Aorta (tissue), 5 donors: ENCODE results near the gene CLEC4M. TPM values are rescaled to one million over a fixed set of nuclear protein-coding genes. Genes with fewer than 3 reads are reported as not detected.

Experiments
- ATAC-seq: fragments of 200-7000 bp; cut with Tn5 transposase; one replicate; pipeline ENCODE4 v1.9.1; 2022; ENCODE audit warnings: moderate library complexity; ENCODE audit not compliant: low FRiP score
- DNase-seq, 2 donors: peaks; one replicate each; pipeline ENCODE4 v3.0.0-alpha.2; 2020
- H3K27ac ChIP-seq, 2 donors: one replicate each; pipeline ENCODE4 v1.5.1; 2013; ENCODE audit warnings: low read length in 2 of 2, mild to moderate bottlenecking in 2 of 2, moderate library complexity in 2 of 2, control low read depth in 1 of 2, inconsistent platforms in 1 of 2, low read depth in 1 of 2
- H3K27me3 ChIP-seq, 2 donors: one replicate each; pipeline ENCODE4 v1.6.1; 2013; ENCODE audit warnings: control low read depth in 1 of 2, low read length in 1 of 2, mild to moderate bottlenecking in 1 of 2, moderate library complexity in 1 of 2; ENCODE audit not compliant: insufficient read depth in 2 of 2, control insufficient read depth in 1 of 2
- H3K36me3 ChIP-seq, 2 donors: one replicate each; pipeline ENCODE4 v1.6.1; 2013; ENCODE audit warnings: control low read depth in 1 of 2, low read length in 1 of 2, mild to moderate bottlenecking in 1 of 2; ENCODE audit not compliant: insufficient read depth in 2 of 2, control insufficient read depth in 1 of 2
- H3K4me1 ChIP-seq, 2 donors: one replicate each; pipeline ENCODE4 v1.6.1; 2013; ENCODE audit warnings: low read length in 2 of 2, control low read depth in 1 of 2, mild to moderate bottlenecking in 1 of 2, moderate library complexity in 1 of 2; ENCODE audit not compliant: insufficient read depth in 2 of 2, control insufficient read depth in 1 of 2
- H3K4me3 ChIP-seq, 2 donors: one replicate each; pipeline ENCODE4 v1.5.1; 2013; ENCODE audit warnings: low read length in 2 of 2, control low read depth in 1 of 2, mild to moderate bottlenecking in 1 of 2
- H3K9me3 ChIP-seq: one replicate; pipeline ENCODE4 v1.6.1; 2013; ENCODE audit warnings: mild to moderate bottlenecking, low read length; ENCODE audit not compliant: control insufficient read depth
- WGBS, 2 donors: extraction: QIAGEN DNeasy Blood & Tissue Kit; methylation state at CpG; one replicate each; pipeline ENCODE4 v1.1.7; 2013; 5-methylcytosine and 5-hydroxymethylcytosine counted together
- intact Hi-C, 2 donors: fragments of 100-400 bp; cut with DNase I; formaldehyde crosslinking; loops; one replicate each; pipeline versions ENCODE4 v1.14.2 to v1.15.0; 2022
- polyA plus RNA-seq, 2 donors: library from polyadenylated mRNA; stranded (reverse); fragments of 200-250 nt; gene quantifications; one replicate each; pipeline ENCODE4 v1.2.3, GENCODE V29; 2013
- total RNA-seq, 2 donors: library from RNA; stranded (reverse); fragmentation: NEBNext Ultra II Directional; extraction: Animal tissue kit (Norgen Biotek cat#: 25700); gene quantifications; one replicate each; pipeline ENCODE4 v1.2.1, GENCODE V29; 2021
- donor health status: healthy with polysubstance abuse.
- donor health status: Bipolar disorder and iron deficiency.
- donor health status: DM: no; HTN: no; CAD: no.
- donor health status: DM: no; HTN: no; CAD: no.
- donor health status: DM: yes; HTN: yes; CAD: no.

The CLEC4M gene
- total and polyA plus RNA-seq, 4 donors: 0.50 TPM; not detected in 3

- ATAC-seq: peak; percentile 33
- Histone ChIP-seq H3K4me3 (no peak overlapping the region), H3K9me3 (no peaks in the 10 kb centered on the region), H3K27ac (no peak overlapping the region), H3K36me3 (no peaks in the 10 kb centered on the region), H3K27me3 (no peaks in the 10 kb centered on the region), H3K4me1 (no peaks in the 10 kb centered on the region)
- WGBS, 2 donors: 3 to 5% methylated on average over 61 to 78 of the region's 78 CpGs
- DNase-seq: no peak
- intact Hi-C loops: no loop called here
Observed at GRCh38 chr19:7730286-7731217, 32.5 kb upstream of the CLEC4M start.

GRCh38 chr19:7731218-7731595 lies 31.8 kb upstream of the CLEC4M start:
- no peak overlapping the region for H3K4me3 ChIP-seq
- ATAC-seq (no peak), DNase-seq (peak in 1 of 2 donors; percentile 58)
- no peak overlapping the region for H3K27ac ChIP-seq
- H3K27me3 ChIP-seq: no peaks in the 10 kb centered on the region
- no peaks in the 10 kb centered on the region for H3K36me3 ChIP-seq
- WGBS, 2 donors: 57% methylated on average over 39 of the region's 39 CpGs
- no peaks in the 10 kb centered on the region for H3K9me3 ChIP-seq
- intact Hi-C loops: no loop called here
- no peaks in the 10 kb centered on the region for H3K4me1 ChIP-seq

- Histone ChIP-seq H3K4me3 (no peak overlapping the region), H3K36me3 (no peaks in the 10 kb centered on the region), H3K4me1 (no peaks in the 10 kb centered on the region), H3K27me3 (no peaks in the 10 kb centered on the region), H3K9me3 (no peaks in the 10 kb centered on the region), H3K27ac (no peak overlapping the region)
- ATAC-seq: no peak
- intact Hi-C loops: no loop called here
- no peak for DNase-seq
- WGBS, 2 donors: 67 to 72% methylated on average over 5 of the region's 5 CpGs
Observed at GRCh38 chr19:7731615-7732014, 31.4 kb upstream of the CLEC4M start.

GRCh38 chr19:7732045-7732444 lies 31.0 kb upstream of the CLEC4M start, which contains the start of gene CLEC4G:
Gene CLEC4G (minus strand): TSS chr19:7732110. CDS start chr19:7732102, 8 bp downstream.
- Histone ChIP-seq H3K4me1 (no peaks in the 10 kb centered on the region), H3K27ac (no peak within 1 kb of the TSS), H3K4me3 (no peak within 1 kb of the TSS), H3K9me3 (no peaks in the 10 kb centered on the region), H3K36me3 (no peaks in the 10 kb centered on the region), H3K27me3 (no peaks in the 10 kb centered on the region)
- 50 to 56% methylated on average over 9 of the region's 9 CpGs for WGBS, 2 donors
- DNase-seq (peak in 1 of 2 donors; percentile 50), ATAC-seq (no peak)
- intact Hi-C loops: no loop called here

- no peak for ATAC-seq
Observed at GRCh38 chr19:7733376-7733775, 29.7 kb upstream of the CLEC4M start.

GRCh38 chr19:7734220-7735203 lies 28.5 kb upstream of the CLEC4M start:
- Histone ChIP-seq H3K27me3 (no peaks in the 10 kb centered on the region), H3K9me3 (no peaks in the 10 kb centered on the region), H3K27ac (no peak overlapping the region), H3K4me1 (no peaks in the 10 kb centered on the region), H3K4me3 (no peak overlapping the region), H3K36me3 (no peaks in the 10 kb centered on the region)
- no peak for ATAC-seq
- intact Hi-C loops: no loop called here
- DNase-seq: no peak
- WGBS, 2 donors: 59 to 63% methylated on average over 12 of the region's 12 CpGs

More at GRCh38 chr19:7733376-7733775, 29.7 kb upstream of the CLEC4M start:
- H3K9me3 ChIP-seq: no peaks in the 10 kb centered on the region
- no peaks in the 10 kb centered on the region for H3K4me1 ChIP-seq
- intact Hi-C loops: no loop called here
- 71 to 80% methylated on average over 6 of the region's 6 CpGs for WGBS, 2 donors
- no peaks in the 10 kb centered on the region for H3K27me3 ChIP-seq
- H3K27ac ChIP-seq: no peak overlapping the region
- H3K4me3 ChIP-seq: no peak overlapping the region
- no peak for DNase-seq
- no peaks in the 10 kb centered on the region for H3K36me3 ChIP-seq

- WGBS, 2 donors: 50 to 51% methylated on average over 1 of the region's 1 CpG
- Histone ChIP-seq H3K4me1 (no peaks in the 10 kb centered on the region), H3K27me3 (no peaks in the 10 kb centered on the region), H3K36me3 (no peaks in the 10 kb centered on the region), H3K9me3 (no peaks in the 10 kb centered on the region), H3K4me3 (no peak overlapping the region), H3K27ac (no peak overlapping the region)
- intact Hi-C loops: no loop called here
- ATAC-seq (no peak), DNase-seq (no peak)
Observed at GRCh38 chr19:7736148-7736547, 26.9 kb upstream of the CLEC4M start.

- Histone ChIP-seq H3K4me3 (no peak overlapping the region), H3K36me3 (no peaks in the 10 kb centered on the region), H3K4me1 (no peaks in the 10 kb centered on the region), H3K9me3 (no peaks in the 10 kb centered on the region), H3K27me3 (no peaks in the 10 kb centered on the region), H3K27ac (no peak overlapping the region)
- WGBS, 2 donors: 83 to 86% methylated on average over 11 of the region's 11 CpGs
- DNase-seq (no peak), ATAC-seq (no peak)
- intact Hi-C loops: no loop called here
Observed at GRCh38 chr19:7737215-7737614, 25.8 kb upstream of the CLEC4M start.
